HepG2 (cell line): ENCODE data around the gene MRM1. TPM values are rescaled to one million over a fixed set of nuclear protein-coding genes. Genes with fewer than 3 reads are reported as not detected.

Experiments
- ARHGAP35 ChIP-seq: sonication (generic); formaldehyde crosslinking; IDR thresholded peaks from 2 replicates; pipeline ENCODE4 v1.9.0; 2022; ENCODE audit warnings: mild to moderate bottlenecking, inconsistent platforms, moderate library complexity, missing genetic modification reagents, borderline replicate concordance
- ARNT2 ChIP-seq: sonication (generic); formaldehyde crosslinking; IDR thresholded peaks from 2 replicates; pipeline ENCODE4 v1.8.0; 2022; ENCODE audit warnings: mild to moderate bottlenecking, low read depth, missing genetic modification reagents, moderate library complexity
- NKX3-1 ChIP-seq: sonication (generic); formaldehyde crosslinking; IDR thresholded peaks from 2 replicates; pipeline ENCODE4 v1.5.0; 2020; ENCODE audit warnings: missing genetic modification reagents
- TMF1 ChIP-seq: sonication (generic); formaldehyde crosslinking; IDR thresholded peaks from 2 replicates; pipeline ENCODE4 v1.8.1; 2022; ENCODE audit warnings: low read depth, missing genetic modification reagents
- ZBTB25 ChIP-seq: IDR thresholded peaks from 2 replicates; pipeline ENCODE4 v1.6.1; 2018; ENCODE audit warnings: missing genetic modification reagents
- ZBTB8A ChIP-seq: sonication (generic); formaldehyde crosslinking; IDR thresholded peaks from 2 replicates; pipeline ENCODE4 v1.4.0; 2020; ENCODE audit warnings: mild to moderate bottlenecking, low read depth, missing genetic modification reagents, borderline replicate concordance
- ZMAT5 ChIP-seq: sonication (generic); formaldehyde crosslinking; IDR thresholded peaks from 2 replicates; pipeline ENCODE4 v1.5.0; 2020; ENCODE audit warnings: mild to moderate bottlenecking, low read depth, missing genetic modification reagents, borderline replicate concordance
- ZNF510 ChIP-seq: sonication (generic); formaldehyde crosslinking; IDR thresholded peaks from 2 replicates; pipeline ENCODE4 v1.4.0; 2020; ENCODE audit warnings: low read depth, mild to moderate bottlenecking, missing genetic modification reagents
- ZNF576 ChIP-seq: sonication (generic); formaldehyde crosslinking; IDR thresholded peaks from 2 replicates; pipeline ENCODE4 v1.4.0; 2020; ENCODE audit warnings: mild to moderate bottlenecking, missing genetic modification reagents
- polyA plus RNA-seq, 8 experiments: library from polyadenylated mRNA; depleted of rRNA in 3 of 8; stranded (reverse) in 7 of 8; unstranded in 1 of 8; fragments of >200 nt; fragmentation: Illumina TruSeq in 4 of 8; extraction: Trizol in 4 of 8; gene quantifications; 2 replicates each; pipeline versions ENCODE4 v1.2.1 to v1.2.3, GENCODE V29; 2011 to 2016; ENCODE audit warnings: low read depth in 4 of 8, missing spikeins in 1 of 8, mixed read lengths in 1 of 8; ENCODE audit not compliant: insufficient read depth in 1 of 8
- total RNA-seq, 5 experiments: library from RNA; depleted of rRNA; stranded (reverse); fragments of >200 nt; fragmentation: Illumina TruSeq; extraction: Trizol; gene quantifications; 2 replicates each; pipeline ENCODE4 v1.2.3, GENCODE V29; 2016; ENCODE audit warnings: low read depth in 1 of 5
- TF ChIP-seq, protein P1 (sequence below): sonication (generic); formaldehyde crosslinking; IDR thresholded peaks from 2 replicates; pipeline ENCODE4 v1.4.0; 2020; ENCODE audit warnings: missing genetic modification reagents, low read depth, mild to moderate bottlenecking, borderline replicate concordance

Gene MRM1
- total and polyA plus RNA-seq, 2 of the 13 experiments (the other 11 are each of a cell fraction or from before 2014, with no cell fraction given): 4.1 to 11.3 TPM

GRCh38 chr17:36628576-36628975 lies 27.2 kb downstream of the MRM1 start (continued):
- TF ChIP-seq NKX3-1 (CRISPR knock-in tag): no peak
- no peak for TF ChIP-seq ZBTB8A (CRISPR knock-in tag)
- TF ChIP-seq ZNF510: no peak
- no peak for TF ChIP-seq ZNF576 (CRISPR knock-in tag)
- TF ChIP-seq ZBTB25 (CRISPR knock-in tag): no peak
- no peak for TF ChIP-seq ARNT2
- no peak for TF ChIP-seq ZMAT5 (CRISPR knock-in tag)
- no peak for TF ChIP-seq TMF1 (CRISPR knock-in tag)
- TF ChIP-seq ARHGAP35: no peak
- TF ChIP-seq, protein P1, sequence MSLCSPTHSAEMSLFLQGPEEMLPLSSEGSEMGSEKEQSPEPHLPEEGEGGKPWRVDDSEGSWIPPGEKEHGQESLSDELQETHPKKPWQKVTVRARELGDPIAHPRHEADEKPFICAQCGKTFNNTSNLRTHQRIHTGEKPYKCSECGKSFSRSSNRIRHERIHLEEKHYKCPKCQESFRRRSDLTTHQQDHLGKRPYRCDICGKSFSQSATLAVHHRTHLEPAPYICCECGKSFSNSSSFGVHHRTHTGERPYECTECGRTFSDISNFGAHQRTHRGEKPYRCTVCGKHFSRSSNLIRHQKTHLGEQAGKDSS (CRISPR knock-in tag): no peak
